Keratinocyte (primary cell): ENCODE data around the gene TFDP1.

ENCODE experiments used
- CTCF ChIP-seq, 3 experiments: IDR thresholded peaks in 1 of 3; conservative IDR thresholded peaks in 1 of 3; optimal IDR thresholded peaks in 1 of 3; 2 replicates in 2 of 3; 3 replicates in 1 of 3; pipeline versions ENCODE3 to v1.5.1; 2011; ENCODE audit warnings: low read length in 3 of 3, mild to moderate bottlenecking in 3 of 3, moderate library complexity in 2 of 3, control low read depth in 1 of 3, inconsistent platforms in 1 of 3; ENCODE audit not compliant: insufficient read depth in 2 of 3; ENCODE audit errors: extremely low read depth in 1 of 3
- EZH2 ChIP-seq: IDR thresholded peaks from one replicate; pipeline ENCODE4 v1.6.1; 2012; ENCODE audit warnings: inconsistent platforms, mild to moderate bottlenecking, low read length, moderate library complexity

GRCh38 chr13:113579686-113580085 lies 4.9 kb upstream of the TFDP1 start:
- TF ChIP-seq CTCF (optimal IDR thresholded peaks at IDR 0.05 in 1 of 3, IDR thresholded peaks at IDR 0.05 in 1 of 3, conservative IDR thresholded peaks at IDR 0.05 in 1 of 3; ENCODE audit: extremely low read depth in 1 of 3, insufficient read depth in 2 of 3, low read length in 3 of 3) (no peak), EZH2 (no peak)
